ENCODE measurements around the gene ANKRD11.

- TF ChIP-seq TAF1 (IDR thresholded peaks at IDR 0.05; ENCODE audit: borderline replicate concordance, insufficient read depth, low read length) (no peak), POLR2AphosphoS5 (IDR thresholded peaks at IDR 0.05; ENCODE audit: low read depth, low read length) (no peak), SIN3A (IDR thresholded peaks at IDR 0.05; ENCODE audit: borderline replicate concordance, insufficient read depth, low read length) (no peak), REST (IDR thresholded peaks at IDR 0.05; ENCODE audit: insufficient read depth in 1 of 2, low read depth in 2 of 2, low read length in 2 of 2) (no peak), FOXP2 (optimal IDR thresholded peaks at IDR 0.05; ENCODE audit: borderline replicate concordance, extremely low read depth, extremely low read length, insufficient read depth) (no peak)
Measured at GRCh38 chr16:89219365-89219764, 271.0 kb downstream of the ANKRD11 start.
